Keratinocyte (primary cell): ENCODE results near the gene RBBP8.

Experiments
- EZH2 ChIP-seq: IDR thresholded peaks from one replicate; pipeline ENCODE4 v1.6.1; 2012; ENCODE audit warnings: inconsistent platforms, mild to moderate bottlenecking, low read length, moderate library complexity
- TF ChIP-seq, protein P1 (sequence below), 3 experiments: IDR thresholded peaks in 1 of 3; conservative IDR thresholded peaks in 1 of 3; optimal IDR thresholded peaks in 1 of 3; 2 replicates in 2 of 3; 3 replicates in 1 of 3; pipeline versions ENCODE3 to v1.5.1; 2011; ENCODE audit warnings: low read length in 3 of 3, mild to moderate bottlenecking in 3 of 3, moderate library complexity in 2 of 3, control low read depth in 1 of 3, inconsistent platforms in 1 of 3; ENCODE audit not compliant: insufficient read depth in 2 of 3; ENCODE audit errors: extremely low read depth in 1 of 3

DNA sequence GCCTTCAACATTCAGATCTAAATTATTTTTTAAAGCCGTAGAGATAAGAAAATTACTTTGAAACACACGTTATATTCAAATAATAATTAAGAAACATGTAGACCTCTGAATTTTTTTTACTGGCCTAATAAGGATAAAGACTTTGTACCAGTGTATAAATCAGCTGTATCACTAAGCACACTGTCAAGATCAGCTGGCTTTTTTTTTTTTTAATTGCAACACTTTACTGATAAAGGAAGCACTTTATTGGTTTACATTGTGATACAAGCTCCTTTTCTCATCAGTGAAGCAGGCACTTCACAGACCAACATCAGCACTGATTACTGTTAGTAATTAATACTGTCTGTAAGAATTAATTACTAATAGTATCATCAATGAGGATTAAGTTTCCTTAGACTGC lies 88.5 kb downstream of the RBBP8 start:
- TF ChIP-seq, protein P1, sequence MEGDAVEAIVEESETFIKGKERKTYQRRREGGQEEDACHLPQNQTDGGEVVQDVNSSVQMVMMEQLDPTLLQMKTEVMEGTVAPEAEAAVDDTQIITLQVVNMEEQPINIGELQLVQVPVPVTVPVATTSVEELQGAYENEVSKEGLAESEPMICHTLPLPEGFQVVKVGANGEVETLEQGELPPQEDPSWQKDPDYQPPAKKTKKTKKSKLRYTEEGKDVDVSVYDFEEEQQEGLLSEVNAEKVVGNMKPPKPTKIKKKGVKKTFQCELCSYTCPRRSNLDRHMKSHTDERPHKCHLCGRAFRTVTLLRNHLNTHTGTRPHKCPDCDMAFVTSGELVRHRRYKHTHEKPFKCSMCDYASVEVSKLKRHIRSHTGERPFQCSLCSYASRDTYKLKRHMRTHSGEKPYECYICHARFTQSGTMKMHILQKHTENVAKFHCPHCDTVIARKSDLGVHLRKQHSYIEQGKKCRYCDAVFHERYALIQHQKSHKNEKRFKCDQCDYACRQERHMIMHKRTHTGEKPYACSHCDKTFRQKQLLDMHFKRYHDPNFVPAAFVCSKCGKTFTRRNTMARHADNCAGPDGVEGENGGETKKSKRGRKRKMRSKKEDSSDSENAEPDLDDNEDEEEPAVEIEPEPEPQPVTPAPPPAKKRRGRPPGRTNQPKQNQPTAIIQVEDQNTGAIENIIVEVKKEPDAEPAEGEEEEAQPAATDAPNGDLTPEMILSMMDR (optimal IDR thresholded peaks at IDR 0.05 in 1 of 3, IDR thresholded peaks at IDR 0.05 in 1 of 3, conservative IDR thresholded peaks at IDR 0.05 in 1 of 3; ENCODE audit: extremely low read depth in 1 of 3, insufficient read depth in 2 of 3, low read length in 3 of 3): no peak
- TF ChIP-seq EZH2: no peak
